Cardiac muscle cell (in vitro differentiated cells and primary cell): ENCODE data around the gene WDR86. TPM values are rescaled to one million over a fixed set of nuclear protein-coding genes. Genes with fewer than 3 reads are reported as not detected.

Source experiments
- DNase-seq, 2 donors: peaks; one replicate each; pipeline versions ENCODE4 v3.0.0 to v3.0.0-alpha.2; 2010 to 2017; ENCODE audit warnings: low read depth in 1 of 2, low spot score in 1 of 2
- H3K27ac ChIP-seq: fragments of 200-600 bp; sonication (generic); 2 replicates; pipeline ENCODE4 v1.5.1; 2016
- H3K27me3 ChIP-seq: fragments of 200-600 bp; sonication (generic); 2 replicates; pipeline ENCODE4 v1.6.0; 2016; ENCODE audit warnings: control low read depth
- H3K36me3 ChIP-seq: fragments of 200-600 bp; sonication (generic); 2 replicates; pipeline ENCODE4 v1.5.1; 2016; ENCODE audit warnings: control low read depth
- H3K4me1 ChIP-seq: fragments of 200-600 bp; sonication (generic); 2 replicates; pipeline ENCODE4 v1.8.1; 2017; ENCODE audit warnings: low read depth, mild to moderate bottlenecking, mixed run types
- H3K4me3 ChIP-seq: fragments of 200-600 bp; sonication (generic); 2 replicates; pipeline ENCODE4 v1.5.1; 2016; ENCODE audit warnings: mild to moderate bottlenecking
- H3K9me3 ChIP-seq: fragments of 200-600 bp; sonication (generic); 2 replicates; pipeline ENCODE4 v1.5.1; 2017; ENCODE audit warnings: low read depth, mild to moderate bottlenecking, control low read depth
- polyA plus RNA-seq: library from polyadenylated mRNA; unstranded; fragments of >200 nt; fragmentation: Nextera tagmentation; extraction: Ambion mirVana; gene quantifications from 2 replicates; pipeline ENCODE4 v1.2.1, GENCODE V29; 2016
- total RNA-seq: library from RNA; depleted of rRNA; stranded (reverse); fragments of >200 nt; gene quantifications from 2 replicates; pipeline ENCODE4 v1.2.3, GENCODE V29; 2016
- TF ChIP-seq, protein P1 (sequence below): IDR thresholded peaks from 2 replicates; pipeline ENCODE4 v1.5.1; 2012; ENCODE audit warnings: low read depth, mild to moderate bottlenecking, low read length

The WDR86 gene
- total and polyA plus RNA-seq, 2 experiments from 2014 or later = 58.8 to 130 TPM

DNA sequence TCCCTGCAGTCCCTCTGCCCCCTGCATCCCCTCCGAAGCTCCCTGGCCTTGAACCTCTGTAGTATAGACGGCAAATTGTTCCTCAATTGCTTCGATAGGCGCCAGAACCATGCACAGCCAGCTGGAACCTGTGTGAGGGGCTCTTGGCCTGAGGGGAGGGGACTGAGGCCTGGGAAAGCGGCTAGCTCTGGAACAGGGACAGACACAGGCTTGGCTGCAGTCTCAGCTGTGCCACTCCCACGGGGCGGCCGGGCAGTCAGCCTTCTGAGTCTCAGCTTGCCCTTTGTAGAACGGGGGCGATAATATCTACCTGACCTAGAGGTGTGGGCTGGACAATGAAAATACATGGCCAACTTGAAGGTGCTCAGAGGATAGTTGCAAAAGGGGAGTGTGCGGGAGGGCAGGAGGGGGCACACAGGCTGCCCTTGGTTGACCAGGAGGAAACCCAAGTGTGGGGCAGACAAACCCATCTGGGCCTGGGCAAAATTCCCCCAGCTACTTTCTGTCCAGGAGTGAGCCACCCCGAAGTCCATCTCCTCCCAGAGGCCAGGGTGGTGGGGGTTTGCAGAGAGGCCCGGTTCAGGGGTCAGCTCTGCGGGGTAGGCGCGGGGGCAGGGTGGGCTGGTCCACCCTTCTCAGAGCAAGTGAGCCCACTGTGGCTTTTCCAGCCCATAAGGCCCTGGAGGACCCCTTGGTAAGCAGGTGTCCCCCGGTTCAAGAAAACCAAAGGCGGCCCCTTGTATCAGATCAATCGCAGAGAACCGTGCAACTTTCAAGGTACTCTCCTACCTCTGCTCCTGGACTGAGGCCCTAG is 25.5 kb upstream of the WDR86 start:
- DNase-seq = no peak
- H3K4me1 ChIP-seq = peaks cover 13% of the 10 kb centered on the region

DNA sequence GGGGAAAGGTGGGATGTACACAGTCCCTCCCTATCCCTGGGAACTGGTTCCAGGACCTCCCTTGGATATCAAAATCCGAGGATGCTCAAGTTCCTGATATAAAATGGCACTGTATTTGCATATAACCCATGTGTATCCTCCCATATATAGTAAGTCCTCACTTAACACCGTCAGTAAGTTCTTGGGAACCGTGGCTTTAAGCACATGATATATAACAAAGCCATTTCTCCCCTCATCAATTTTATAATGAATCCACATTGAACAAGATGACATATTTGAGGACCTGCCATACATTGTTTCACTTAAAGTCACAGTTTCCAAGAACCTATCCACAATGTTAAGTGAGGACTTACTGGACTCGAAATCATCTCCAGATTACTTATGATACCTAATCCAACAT is 24.7 kb upstream of the WDR86 start:
- Histone ChIP-seq H3K27ac (no peak overlapping the region), H3K36me3 (no peaks in the 10 kb centered on the region), H3K4me1 (peaks cover 18% of the 10 kb centered on the region), H3K4me3 (no peak overlapping the region), H3K9me3 (no peaks in the 10 kb centered on the region), H3K27me3 (no peaks in the 10 kb centered on the region)
- TF ChIP-seq, protein P1, sequence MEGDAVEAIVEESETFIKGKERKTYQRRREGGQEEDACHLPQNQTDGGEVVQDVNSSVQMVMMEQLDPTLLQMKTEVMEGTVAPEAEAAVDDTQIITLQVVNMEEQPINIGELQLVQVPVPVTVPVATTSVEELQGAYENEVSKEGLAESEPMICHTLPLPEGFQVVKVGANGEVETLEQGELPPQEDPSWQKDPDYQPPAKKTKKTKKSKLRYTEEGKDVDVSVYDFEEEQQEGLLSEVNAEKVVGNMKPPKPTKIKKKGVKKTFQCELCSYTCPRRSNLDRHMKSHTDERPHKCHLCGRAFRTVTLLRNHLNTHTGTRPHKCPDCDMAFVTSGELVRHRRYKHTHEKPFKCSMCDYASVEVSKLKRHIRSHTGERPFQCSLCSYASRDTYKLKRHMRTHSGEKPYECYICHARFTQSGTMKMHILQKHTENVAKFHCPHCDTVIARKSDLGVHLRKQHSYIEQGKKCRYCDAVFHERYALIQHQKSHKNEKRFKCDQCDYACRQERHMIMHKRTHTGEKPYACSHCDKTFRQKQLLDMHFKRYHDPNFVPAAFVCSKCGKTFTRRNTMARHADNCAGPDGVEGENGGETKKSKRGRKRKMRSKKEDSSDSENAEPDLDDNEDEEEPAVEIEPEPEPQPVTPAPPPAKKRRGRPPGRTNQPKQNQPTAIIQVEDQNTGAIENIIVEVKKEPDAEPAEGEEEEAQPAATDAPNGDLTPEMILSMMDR = no peak
- no peak for DNase-seq

More for the DNA sequence above, 25.5 kb upstream of the WDR86 start:
- no peak overlapping the region for H3K4me3 ChIP-seq
- TF ChIP-seq, protein P1 = no peak
- no peaks in the 10 kb centered on the region for H3K9me3 ChIP-seq
- no peaks in the 10 kb centered on the region for H3K36me3 ChIP-seq
- H3K27ac ChIP-seq = no peak overlapping the region
- H3K27me3 ChIP-seq = no peaks in the 10 kb centered on the region

DNA sequence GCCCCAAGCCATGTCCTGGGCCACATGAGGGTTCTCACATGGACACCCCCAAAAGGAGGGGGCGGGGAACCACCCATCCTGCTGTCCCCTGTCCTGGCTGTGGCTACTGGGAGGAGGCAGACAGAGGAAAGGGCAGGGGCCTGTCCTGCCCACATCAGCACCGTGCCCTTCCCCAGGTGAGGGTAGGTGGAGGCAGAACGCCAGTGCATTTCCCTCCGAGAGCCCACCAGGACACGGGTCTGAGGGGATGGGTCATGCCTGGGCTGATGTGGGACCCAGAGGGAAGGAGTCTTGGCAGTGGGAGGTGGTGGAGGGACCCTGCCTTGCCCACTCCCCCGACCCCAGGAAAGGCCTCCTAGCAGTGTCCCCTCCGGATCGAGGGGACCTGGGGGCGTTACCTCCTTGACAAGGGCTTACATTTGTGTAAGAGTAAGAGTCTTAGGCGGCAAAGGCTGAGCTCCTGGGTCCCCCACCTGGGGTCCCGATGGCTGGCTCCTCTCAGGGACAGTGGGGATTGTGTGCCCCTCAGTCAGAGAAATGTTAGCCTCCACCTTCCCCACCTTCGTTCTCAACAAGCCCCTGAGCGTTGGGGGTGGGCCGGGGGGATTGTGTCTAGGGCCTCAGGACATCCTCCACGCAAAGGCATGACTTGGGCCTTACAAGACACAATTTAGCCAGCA is 24.0 kb upstream of the WDR86 start:
- Histone ChIP-seq H3K4me3 (no peak overlapping the region), H3K9me3 (no peaks in the 10 kb centered on the region), H3K4me1 (peaks cover 25% of the 10 kb centered on the region), H3K27ac (no peak overlapping the region), H3K27me3 (no peaks in the 10 kb centered on the region), H3K36me3 (no peaks in the 10 kb centered on the region)
- TF ChIP-seq, protein P1 = no peak
- DNase-seq = no peak

DNA sequence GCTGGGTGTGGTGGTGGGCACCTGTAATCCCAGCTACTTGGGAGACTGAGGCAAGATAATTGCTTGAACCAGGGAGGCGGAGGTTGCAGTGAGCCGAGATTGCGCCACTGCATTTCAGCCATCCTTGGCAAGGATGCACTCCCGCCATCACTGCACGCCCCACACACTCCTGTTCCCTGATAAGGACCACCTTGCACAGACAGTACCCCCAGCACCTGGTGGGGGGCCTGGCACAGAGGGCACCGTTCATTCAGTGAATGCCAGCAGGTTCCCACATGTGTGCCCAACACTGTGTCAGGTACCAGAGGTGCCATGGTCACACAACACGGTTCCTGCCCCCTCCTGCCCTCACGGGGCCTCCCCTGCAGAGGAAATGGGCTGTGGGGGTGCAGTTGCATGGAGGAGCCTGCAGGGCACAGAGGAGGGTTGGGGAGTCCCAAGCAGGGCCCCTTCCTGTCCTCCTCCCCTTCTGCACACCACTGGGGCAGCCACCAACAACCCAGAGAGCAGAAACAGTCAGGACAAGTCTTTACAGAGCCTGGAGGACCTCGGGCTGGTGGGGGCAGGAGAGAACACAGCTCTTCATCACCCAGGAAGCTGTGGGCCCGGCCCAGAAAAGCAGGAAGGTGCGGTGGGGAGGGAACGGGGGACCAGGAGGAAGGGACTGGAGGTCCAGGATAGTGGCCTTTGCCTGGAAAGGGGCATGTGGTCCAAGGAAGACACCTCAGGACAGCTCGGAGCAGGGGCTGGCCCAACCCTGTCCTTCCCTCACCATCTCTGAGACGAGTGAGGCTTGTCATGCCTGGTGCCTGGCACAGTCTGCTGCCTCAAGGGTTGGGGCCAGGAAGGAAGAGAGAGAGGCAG is 23.1 kb upstream of the WDR86 start:
- no peaks in the 10 kb centered on the region for H3K36me3 ChIP-seq
- H3K27ac ChIP-seq = no peak overlapping the region
- DNase-seq = no peak

More for the DNA sequence above, 23.1 kb upstream of the WDR86 start:
- Histone ChIP-seq H3K4me3 (no peak overlapping the region), H3K4me1 (peaks cover 33% of the 10 kb centered on the region), H3K27me3 (no peaks in the 10 kb centered on the region), H3K9me3 (no peaks in the 10 kb centered on the region)
- TF ChIP-seq, protein P1 = peak; percentile 5
